Measurements from ENCODE around the gene PLIN3. TPM values are rescaled to one million over a fixed set of nuclear protein-coding genes. Genes with fewer than 3 reads are reported as not detected.
A peak's percentile ranks its signal among the peaks of the same experiment; 100 is the strongest.

The PLIN3 gene
- total RNA-seq, 4 donors from 2014 or later: 29.5 to 96.3 (median 40.5) TPM

- peak; percentile 35 to 37 for DNase-seq (ENCODE audit: low spot score in 2 of 2)
- H3K27me3 ChIP-seq: no peaks in the 10 kb centered on the region
- H3K36me3 ChIP-seq: no peaks in the 10 kb centered on the region
- WGBS, 2 donors: 0 to 1% methylated on average over 20 to 21 of the region's 52 CpGs
- peaks cover 0 to 32% (median 4%) of the 10 kb centered on the region in 4 donors for H3K4me1 ChIP-seq
- H3K4me3 ChIP-seq: peak within 1 kb of the TSS; percentile 70 to 98 (median 83)
- H3K9me3 ChIP-seq: no peaks in the 10 kb centered on the region
- TF ChIP-seq EP300 (IDR thresholded peaks at IDR 0.05) (peak in 1 of 2 donors; percentile 81), POLR2A (IDR thresholded peaks at IDR 0.05) (peak; percentile 47 to 68)
- TF ChIP-seq, protein P1, sequence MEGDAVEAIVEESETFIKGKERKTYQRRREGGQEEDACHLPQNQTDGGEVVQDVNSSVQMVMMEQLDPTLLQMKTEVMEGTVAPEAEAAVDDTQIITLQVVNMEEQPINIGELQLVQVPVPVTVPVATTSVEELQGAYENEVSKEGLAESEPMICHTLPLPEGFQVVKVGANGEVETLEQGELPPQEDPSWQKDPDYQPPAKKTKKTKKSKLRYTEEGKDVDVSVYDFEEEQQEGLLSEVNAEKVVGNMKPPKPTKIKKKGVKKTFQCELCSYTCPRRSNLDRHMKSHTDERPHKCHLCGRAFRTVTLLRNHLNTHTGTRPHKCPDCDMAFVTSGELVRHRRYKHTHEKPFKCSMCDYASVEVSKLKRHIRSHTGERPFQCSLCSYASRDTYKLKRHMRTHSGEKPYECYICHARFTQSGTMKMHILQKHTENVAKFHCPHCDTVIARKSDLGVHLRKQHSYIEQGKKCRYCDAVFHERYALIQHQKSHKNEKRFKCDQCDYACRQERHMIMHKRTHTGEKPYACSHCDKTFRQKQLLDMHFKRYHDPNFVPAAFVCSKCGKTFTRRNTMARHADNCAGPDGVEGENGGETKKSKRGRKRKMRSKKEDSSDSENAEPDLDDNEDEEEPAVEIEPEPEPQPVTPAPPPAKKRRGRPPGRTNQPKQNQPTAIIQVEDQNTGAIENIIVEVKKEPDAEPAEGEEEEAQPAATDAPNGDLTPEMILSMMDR (IDR thresholded peaks at IDR 0.05): peak in 1 of 5 experiments; percentile 41
- peak within 1 kb of the TSS; percentile 34 to 96 (median 90) for H3K27ac ChIP-seq
Observed at GRCh38 chr19:4831304-4831978, 36.0 kb downstream of the PLIN3 start, which contains the start of gene TICAM1. TSS of gene TICAM1 (minus strand) at chr19:4831712. CDS start at chr19:4818377, 13,335 bp downstream.

DNA sequence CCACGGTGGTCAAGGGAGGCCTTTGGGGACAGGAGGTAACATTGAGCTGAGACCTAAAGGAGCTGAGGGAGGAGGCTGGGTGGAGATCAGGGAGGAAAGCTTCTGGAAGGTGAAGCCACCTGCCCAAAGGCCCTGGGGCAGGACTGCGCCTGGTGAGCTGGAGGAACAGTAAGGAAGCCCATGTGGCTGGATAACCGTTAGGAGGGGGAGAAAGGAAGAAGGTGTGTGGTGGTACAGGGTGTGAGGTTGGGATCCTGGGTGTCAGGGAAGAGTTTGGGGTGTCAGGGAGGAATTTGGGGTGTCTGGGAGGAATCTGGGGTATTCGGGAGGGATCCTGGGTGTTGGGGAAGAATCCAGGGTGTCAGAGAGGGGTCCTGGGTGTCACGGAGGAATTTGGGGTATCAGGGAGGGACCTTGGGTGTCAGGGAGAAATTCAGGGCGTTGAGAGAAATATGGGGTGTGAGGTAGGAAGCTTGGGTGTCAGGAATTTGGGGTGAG lies 36.6 kb downstream of the PLIN3 start:
- Histone ChIP-seq H3K4me1 (peaks cover 0 to 32% (median 4%) of the 10 kb centered on the region in 4 donors), H3K4me3 (peak overlapping the region; percentile 70 to 98 (median 83)), H3K27ac (peak overlapping the region; percentile 34 to 96 (median 90)), H3K36me3 (peaks cover 0 to 2% (median 0%) of the 10 kb centered on the region in 3 donors), H3K27me3 (no peaks in the 10 kb centered on the region), H3K9me3 (no peaks in the 10 kb centered on the region)
- no peak for TF ChIP-seq EP300 (IDR thresholded peaks at IDR 0.05)
- no peak for TF ChIP-seq POLR2A (IDR thresholded peaks at IDR 0.05)
- TF ChIP-seq, protein P1 (IDR thresholded peaks at IDR 0.05): no peak
- no peak for DNase-seq (ENCODE audit: low spot score in 2 of 2)
- WGBS, 2 donors: 59 to 62% methylated on average over 6 of the region's 6 CpGs

GRCh38 chr19:4830332-4830731 lies 37.1 kb downstream of the PLIN3 start:
- peak overlapping the region in 3 of 4 donors; percentile 88 to 96 (median 92) for H3K27ac ChIP-seq
- H3K4me3 ChIP-seq: peak overlapping the region in 3 of 4 donors; percentile 82 to 98 (median 84)
- no peaks in the 10 kb centered on the region for H3K27me3 ChIP-seq
- no peak for DNase-seq (ENCODE audit: low spot score in 2 of 2)
- H3K4me1 ChIP-seq: peaks cover 0 to 32% (median 4%) of the 10 kb centered on the region in 4 donors
- TF ChIP-seq EP300 (IDR thresholded peaks at IDR 0.05) (no peak), POLR2A (IDR thresholded peaks at IDR 0.05) (no peak)
- TF ChIP-seq, protein P1 (IDR thresholded peaks at IDR 0.05): no peak
- H3K9me3 ChIP-seq: no peaks in the 10 kb centered on the region
- 83 to 86% methylated on average over 6 of the region's 6 CpGs for WGBS, 2 donors
- H3K36me3 ChIP-seq: peaks cover 0 to 6% (median 0%) of the 10 kb centered on the region in 3 donors

- H3K27me3 ChIP-seq: no peaks in the 10 kb centered on the region
- peaks cover 0 to 13% (median 0%) of the 10 kb centered on the region in 3 donors for H3K36me3 ChIP-seq
- H3K4me3 ChIP-seq: no peak overlapping the region
- no peak for TF ChIP-seq POLR2A (IDR thresholded peaks at IDR 0.05)
- TF ChIP-seq, protein P1 (IDR thresholded peaks at IDR 0.05): peak in 1 of 5 experiments; percentile 7
- no peak for TF ChIP-seq EP300 (IDR thresholded peaks at IDR 0.05)
- no peaks in the 10 kb centered on the region for H3K9me3 ChIP-seq
- peaks cover 0 to 32% (median 4%) of the 10 kb centered on the region in 4 donors for H3K4me1 ChIP-seq
- no peak for DNase-seq (ENCODE audit: low spot score in 2 of 2)
- 48 to 62% methylated on average over 16 of the region's 16 CpGs for WGBS, 2 donors
- H3K27ac ChIP-seq: peak overlapping the region in 3 of 4 donors; percentile 43 to 66 (median 58)
Observed at GRCh38 chr19:4829001-4829712, 38.3 kb downstream of the PLIN3 start.

Measured in tibial nerve (tissue), 4 donors.